ENCODE results near the gene TFAP2D. TPM values are rescaled to one million over a fixed set of nuclear protein-coding genes. Genes with fewer than 3 reads are reported as not detected.

The TFAP2D gene
- total and polyA plus RNA-seq, 2 experiments from 2014 or later = not detected

DNA sequence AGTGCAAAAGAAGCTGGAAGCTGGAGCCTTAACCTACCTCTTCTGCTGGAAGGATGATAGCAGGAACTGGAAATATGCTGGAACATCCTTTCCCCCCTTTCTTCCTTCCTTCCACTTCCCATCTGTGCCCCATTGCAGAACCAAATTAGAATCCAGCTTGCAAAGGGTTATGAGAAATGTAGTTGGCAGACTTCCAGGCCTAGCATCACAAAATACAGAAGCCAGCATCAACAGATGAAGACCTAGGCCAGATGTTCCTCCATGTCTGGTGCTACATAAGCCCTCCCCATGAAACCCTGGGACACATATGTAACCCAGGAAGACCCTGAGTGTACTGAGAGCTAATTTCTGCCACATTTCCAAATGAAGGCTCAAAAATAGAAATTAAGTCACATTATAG, 65.4 kb downstream of the TFAP2D start (continued):
- TF ChIP-seq, protein P1, sequence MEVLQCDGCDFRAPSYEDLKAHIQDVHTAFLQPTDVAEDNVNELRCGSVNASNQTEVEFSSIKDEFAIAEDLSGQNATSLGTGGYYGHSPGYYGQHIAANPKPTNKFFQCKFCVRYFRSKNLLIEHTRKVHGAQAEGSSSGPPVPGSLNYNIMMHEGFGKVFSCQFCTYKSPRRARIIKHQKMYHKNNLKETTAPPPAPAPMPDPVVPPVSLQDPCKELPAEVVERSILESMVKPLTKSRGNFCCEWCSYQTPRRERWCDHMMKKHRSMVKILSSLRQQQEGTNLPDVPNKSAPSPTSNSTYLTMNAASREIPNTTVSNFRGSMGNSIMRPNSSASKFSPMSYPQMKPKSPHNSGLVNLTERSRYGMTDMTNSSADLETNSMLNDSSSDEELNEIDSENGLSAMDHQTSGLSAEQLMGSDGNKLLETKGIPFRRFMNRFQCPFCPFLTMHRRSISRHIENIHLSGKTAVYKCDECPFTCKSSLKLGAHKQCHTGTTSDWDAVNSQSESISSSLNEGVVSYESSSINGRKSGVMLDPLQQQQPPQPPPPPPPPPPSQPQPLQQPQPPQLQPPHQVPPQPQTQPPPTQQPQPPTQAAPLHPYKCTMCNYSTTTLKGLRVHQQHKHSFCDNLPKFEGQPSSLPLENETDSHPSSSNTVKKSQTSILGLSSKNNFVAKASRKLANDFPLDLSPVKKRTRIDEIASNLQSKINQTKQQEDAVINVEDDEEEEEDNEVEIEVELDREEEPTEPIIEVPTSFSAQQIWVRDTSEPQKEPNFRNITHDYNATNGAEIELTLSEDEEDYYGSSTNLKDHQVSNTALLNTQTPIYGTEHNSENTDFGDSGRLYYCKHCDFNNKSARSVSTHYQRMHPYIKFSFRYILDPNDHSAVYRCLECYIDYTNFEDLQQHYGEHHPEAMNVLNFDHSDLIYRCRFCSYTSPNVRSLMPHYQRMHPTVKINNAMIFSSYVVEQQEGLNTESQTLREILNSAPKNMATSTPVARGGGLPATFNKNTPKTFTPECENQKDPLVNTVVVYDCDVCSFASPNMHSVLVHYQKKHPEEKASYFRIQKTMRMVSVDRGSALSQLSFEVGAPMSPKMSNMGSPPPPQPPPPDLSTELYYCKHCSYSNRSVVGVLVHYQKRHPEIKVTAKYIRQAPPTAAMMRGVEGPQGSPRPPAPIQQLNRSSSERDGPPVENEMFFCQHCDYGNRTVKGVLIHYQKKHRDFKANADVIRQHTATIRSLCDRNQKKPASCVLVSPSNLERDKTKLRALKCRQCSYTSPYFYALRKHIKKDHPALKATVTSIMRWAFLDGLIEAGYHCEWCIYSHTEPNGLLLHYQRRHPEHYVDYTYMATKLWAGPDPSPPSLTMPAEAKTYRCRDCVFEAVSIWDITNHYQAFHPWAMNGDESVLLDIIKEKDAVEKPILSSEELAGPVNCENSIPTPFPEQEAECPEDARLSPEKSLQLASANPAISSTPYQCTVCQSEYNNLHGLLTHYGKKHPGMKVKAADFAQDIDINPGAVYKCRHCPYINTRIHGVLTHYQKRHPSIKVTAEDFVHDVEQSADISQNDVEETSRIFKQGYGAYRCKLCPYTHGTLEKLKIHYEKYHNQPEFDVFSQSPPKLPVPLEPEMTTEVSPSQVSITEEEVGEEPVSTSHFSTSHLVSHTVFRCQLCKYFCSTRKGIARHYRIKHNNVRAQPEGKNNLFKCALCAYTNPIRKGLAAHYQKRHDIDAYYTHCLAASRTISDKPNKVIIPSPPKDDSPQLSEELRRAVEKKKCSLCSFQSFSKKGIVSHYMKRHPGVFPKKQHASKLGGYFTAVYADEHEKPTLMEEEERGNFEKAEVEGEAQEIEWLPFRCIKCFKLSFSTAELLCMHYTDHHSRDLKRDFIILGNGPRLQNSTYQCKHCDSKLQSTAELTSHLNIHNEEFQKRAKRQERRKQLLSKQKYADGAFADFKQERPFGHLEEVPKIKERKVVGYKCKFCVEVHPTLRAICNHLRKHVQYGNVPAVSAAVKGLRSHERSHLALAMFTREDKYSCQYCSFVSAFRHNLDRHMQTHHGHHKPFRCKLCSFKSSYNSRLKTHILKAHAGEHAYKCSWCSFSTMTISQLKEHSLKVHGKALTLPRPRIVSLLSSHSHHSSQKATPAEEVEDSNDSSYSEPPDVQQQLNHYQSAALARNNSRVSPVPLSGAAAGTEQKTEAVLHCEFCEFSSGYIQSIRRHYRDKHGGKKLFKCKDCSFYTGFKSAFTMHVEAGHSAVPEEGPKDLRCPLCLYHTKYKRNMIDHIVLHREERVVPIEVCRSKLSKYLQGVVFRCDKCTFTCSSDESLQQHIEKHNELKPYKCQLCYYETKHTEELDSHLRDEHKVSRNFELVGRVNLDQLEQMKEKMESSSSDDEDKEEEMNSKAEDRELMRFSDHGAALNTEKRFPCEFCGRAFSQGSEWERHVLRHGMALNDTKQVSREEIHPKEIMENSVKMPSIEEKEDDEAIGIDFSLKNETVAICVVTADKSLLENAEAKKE (CRISPR knock-in tag; IDR thresholded peaks at IDR 0.05) = no peak
- no peak for TF ChIP-seq NANOG (IDR thresholded peaks at IDR 0.05; ENCODE audit: borderline replicate concordance)

GRCh38 chr6:50780382-50780781, 67.1 kb downstream of the TFAP2D start:
- Histone ChIP-seq H3K36me3 (ENCODE audit: insufficient read depth) (no peaks in the 10 kb centered on the region), H2AFZ (no peak overlapping the region), H4K20me1 (replicated peaks; ENCODE audit: insufficient read depth) (no peaks in the 10 kb centered on the region), H3K4me2 (no peak overlapping the region), H3F3A (replicated peaks; ENCODE audit: low read depth) (no peaks in the 10 kb centered on the region), H3K27me3 (ENCODE audit: insufficient read depth) (no peaks in the 10 kb centered on the region), H3K9me2 (ENCODE audit: insufficient read depth) (0 out of 2 replicates have a peak, but pooled peaks cover 1% of the 10 kb centered on the region), H3K4me1 (ENCODE audit: insufficient read depth) (no peaks in the 10 kb centered on the region), H3K4me3 (no peak overlapping the region), H3K79me2 (replicated peaks; ENCODE audit: insufficient read depth) (no peaks in the 10 kb centered on the region), H3K27ac (ENCODE audit: low read depth) (no peak overlapping the region)
- ATAC-seq (no peak), DNase-seq (ENCODE audit: low spot score) (no peak)
- no peak overlapping the region for H3K27ac Mint-ChIP-seq
- no peak overlapping the region for H3K4me3 Mint-ChIP-seq
- H3K4me1 Mint-ChIP-seq = no peaks in the 10 kb centered on the region
- peaks cover 3% of the 10 kb centered on the region for H3K27me3 Mint-ChIP-seq (ENCODE audit: insufficient read depth, low read depth, poor library complexity)
- H3K36me3 Mint-ChIP-seq (ENCODE audit: low read depth) = no peaks in the 10 kb centered on the region
- no peaks in the 10 kb centered on the region for H3K9me3 Mint-ChIP-seq
- TF ChIP-seq, protein P2, sequence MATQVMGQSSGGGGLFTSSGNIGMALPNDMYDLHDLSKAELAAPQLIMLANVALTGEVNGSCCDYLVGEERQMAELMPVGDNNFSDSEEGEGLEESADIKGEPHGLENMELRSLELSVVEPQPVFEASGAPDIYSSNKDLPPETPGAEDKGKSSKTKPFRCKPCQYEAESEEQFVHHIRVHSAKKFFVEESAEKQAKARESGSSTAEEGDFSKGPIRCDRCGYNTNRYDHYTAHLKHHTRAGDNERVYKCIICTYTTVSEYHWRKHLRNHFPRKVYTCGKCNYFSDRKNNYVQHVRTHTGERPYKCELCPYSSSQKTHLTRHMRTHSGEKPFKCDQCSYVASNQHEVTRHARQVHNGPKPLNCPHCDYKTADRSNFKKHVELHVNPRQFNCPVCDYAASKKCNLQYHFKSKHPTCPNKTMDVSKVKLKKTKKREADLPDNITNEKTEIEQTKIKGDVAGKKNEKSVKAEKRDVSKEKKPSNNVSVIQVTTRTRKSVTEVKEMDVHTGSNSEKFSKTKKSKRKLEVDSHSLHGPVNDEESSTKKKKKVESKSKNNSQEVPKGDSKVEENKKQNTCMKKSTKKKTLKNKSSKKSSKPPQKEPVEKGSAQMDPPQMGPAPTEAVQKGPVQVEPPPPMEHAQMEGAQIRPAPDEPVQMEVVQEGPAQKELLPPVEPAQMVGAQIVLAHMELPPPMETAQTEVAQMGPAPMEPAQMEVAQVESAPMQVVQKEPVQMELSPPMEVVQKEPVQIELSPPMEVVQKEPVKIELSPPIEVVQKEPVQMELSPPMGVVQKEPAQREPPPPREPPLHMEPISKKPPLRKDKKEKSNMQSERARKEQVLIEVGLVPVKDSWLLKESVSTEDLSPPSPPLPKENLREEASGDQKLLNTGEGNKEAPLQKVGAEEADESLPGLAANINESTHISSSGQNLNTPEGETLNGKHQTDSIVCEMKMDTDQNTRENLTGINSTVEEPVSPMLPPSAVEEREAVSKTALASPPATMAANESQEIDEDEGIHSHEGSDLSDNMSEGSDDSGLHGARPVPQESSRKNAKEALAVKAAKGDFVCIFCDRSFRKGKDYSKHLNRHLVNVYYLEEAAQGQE (IDR thresholded peaks at IDR 0.05; ENCODE audit: unreplicated experiment) = no peak
- TF ChIP-seq STAT1 (IDR thresholded peaks at IDR 0.05; ENCODE audit: unreplicated experiment) = no peak
- TF ChIP-seq JUNB (IDR thresholded peaks at IDR 0.05; ENCODE audit: unreplicated experiment) = no peak
- TF ChIP-seq POLR2AphosphoS5 (IDR thresholded peaks at IDR 0.05; ENCODE audit: low read depth) = no peak
- TF ChIP-seq NANOG (IDR thresholded peaks at IDR 0.05; ENCODE audit: borderline replicate concordance) = no peak
- TF ChIP-seq, protein P3, sequence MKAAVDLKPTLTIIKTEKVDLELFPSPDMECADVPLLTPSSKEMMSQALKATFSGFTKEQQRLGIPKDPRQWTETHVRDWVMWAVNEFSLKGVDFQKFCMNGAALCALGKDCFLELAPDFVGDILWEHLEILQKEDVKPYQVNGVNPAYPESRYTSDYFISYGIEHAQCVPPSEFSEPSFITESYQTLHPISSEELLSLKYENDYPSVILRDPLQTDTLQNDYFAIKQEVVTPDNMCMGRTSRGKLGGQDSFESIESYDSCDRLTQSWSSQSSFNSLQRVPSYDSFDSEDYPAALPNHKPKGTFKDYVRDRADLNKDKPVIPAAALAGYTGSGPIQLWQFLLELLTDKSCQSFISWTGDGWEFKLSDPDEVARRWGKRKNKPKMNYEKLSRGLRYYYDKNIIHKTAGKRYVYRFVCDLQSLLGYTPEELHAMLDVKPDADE (IDR thresholded peaks at IDR 0.05) = no peak
- TF ChIP-seq ZNF114 (CRISPR knock-in tag; IDR thresholded peaks at IDR 0.05) = no peak
- no peak for TF ChIP-seq ZNF331 (CRISPR knock-in tag; IDR thresholded peaks at IDR 0.05; ENCODE audit: low read depth)

Measured in GM23338 (cell line).